ENCODE results near the gene MELTF. TPM values are rescaled to one million over a fixed set of nuclear protein-coding genes. Genes with fewer than 3 reads are reported as not detected.

The MELTF gene
- total and polyA plus RNA-seq, 2 of the 13 experiments (the other 11 are each of a cell fraction or from before 2014, with no cell fraction given): 3.2 to 7.5 TPM

- TF ChIP-seq FOXO1 (CRISPR knock-in tag; IDR thresholded peaks at IDR 0.05): no peak
- TF ChIP-seq FIP1L1 (IDR thresholded peaks at IDR 0.05; ENCODE audit: borderline replicate concordance, insufficient read depth, low read depth, low read length): no peak
- no peak for TF ChIP-seq KIAA2018 (CRISPR knock-in tag; IDR thresholded peaks at IDR 0.05; ENCODE audit: borderline replicate concordance)
- no peak for TF ChIP-seq SNAPC4 (CRISPR knock-in tag; IDR thresholded peaks at IDR 0.05)
- no peak for TF ChIP-seq ZSCAN21 (CRISPR knock-in tag; IDR thresholded peaks at IDR 0.05; ENCODE audit: borderline replicate concordance)
- TF ChIP-seq TOE1 (CRISPR knock-in tag; IDR thresholded peaks at IDR 0.05): no peak
- TF ChIP-seq CENPX (CRISPR knock-in tag; IDR thresholded peaks at IDR 0.05): no peak
- no peak for TF ChIP-seq ZNF609 (CRISPR knock-in tag; IDR thresholded peaks at IDR 0.05; ENCODE audit: borderline replicate concordance)
These were observed 25.9 kb downstream of the MELTF start (continued) for GRCh38 chr3:197003461-197004385.

Measured in HepG2 (cell line).